GM19035 (cell line): ENCODE measurements around the gene CNBD2.
"Not testable (repeated sequence)": the region's sequence is repeated elsewhere in the genome, so short reads cannot be mapped to it uniquely, and the experiment has no call there.

Experiments
- ATAC-seq: cut with Tn5 transposase; IDR thresholded peaks from one replicate; pipeline ENCODE4 v1.9.1; 2021; ENCODE audit not compliant: unreplicated experiment

Gene CNBD2

GRCh38 chr20:36060676-36061075 is 92.3 kb downstream of the CNBD2 start:
- no peak for ATAC-seq

DNA sequence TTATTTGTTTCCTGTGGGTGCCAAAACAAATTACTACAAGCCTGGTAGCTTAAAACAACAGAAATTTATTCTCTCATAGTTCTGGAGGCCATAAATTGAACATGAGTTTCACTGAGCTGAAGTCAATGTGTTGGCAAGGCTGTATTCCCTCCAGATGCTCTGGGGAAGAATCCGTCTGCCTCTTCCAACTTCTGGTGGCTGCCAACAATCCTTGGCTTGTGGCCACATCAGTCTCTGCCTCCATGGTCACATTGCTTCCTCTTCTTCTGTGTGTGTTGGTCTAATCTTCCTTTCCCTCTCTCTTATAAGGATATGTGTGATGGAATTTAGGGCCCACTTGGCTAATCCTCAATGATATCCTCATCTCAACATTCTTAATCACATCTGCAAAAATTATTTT is 93.4 kb downstream of the CNBD2 start:
- ATAC-seq = no peak

GRCh38 chr20:36062799-36063198 is 94.4 kb downstream of the CNBD2 start:
- no peak for ATAC-seq

GRCh38 chr20:36063916-36064657 is 95.7 kb downstream of the CNBD2 start:
- no peak for ATAC-seq

DNA sequence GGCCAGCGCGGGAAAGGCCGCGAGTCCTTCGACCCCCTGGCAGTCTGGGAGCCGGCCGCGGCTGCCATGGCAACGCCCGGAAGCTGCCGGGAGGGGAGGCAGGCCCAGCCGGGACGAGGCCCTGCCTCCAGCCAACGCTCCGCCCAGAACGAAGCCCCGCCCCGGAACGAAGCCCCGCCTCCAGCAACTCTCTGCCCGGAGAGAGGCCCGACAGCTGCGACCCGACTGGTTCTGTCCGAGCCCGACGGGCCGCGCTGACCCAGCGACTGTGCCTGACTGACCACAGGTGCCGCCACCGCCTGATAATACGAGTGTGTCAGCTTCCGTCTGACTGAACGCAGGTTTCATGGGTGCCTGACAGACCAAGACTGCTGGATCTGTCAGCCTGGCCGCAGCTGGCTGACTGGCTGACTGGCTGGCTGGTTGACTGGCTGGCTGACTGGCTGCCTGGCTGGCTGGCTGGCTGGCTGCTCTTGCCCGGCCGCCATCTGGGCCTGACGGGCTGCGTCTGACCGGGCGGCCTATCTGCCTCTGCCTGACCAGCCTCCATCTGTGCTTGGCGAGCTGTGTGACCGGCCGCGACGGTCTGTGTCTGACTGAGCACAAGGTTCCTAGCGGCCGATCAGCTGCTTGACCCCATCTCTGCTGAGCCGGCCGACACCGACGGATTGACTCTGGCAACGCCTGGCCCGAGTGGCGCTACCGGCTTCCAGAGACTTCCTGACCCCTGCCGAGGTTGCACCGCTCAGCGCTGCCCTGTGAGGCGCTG is 96.5 kb downstream of the CNBD2 start:
- ATAC-seq = peak; percentile 94

GRCh38 chr20:36065427-36065998 is 97.1 kb downstream of the CNBD2 start:
- ATAC-seq = no peak

DNA sequence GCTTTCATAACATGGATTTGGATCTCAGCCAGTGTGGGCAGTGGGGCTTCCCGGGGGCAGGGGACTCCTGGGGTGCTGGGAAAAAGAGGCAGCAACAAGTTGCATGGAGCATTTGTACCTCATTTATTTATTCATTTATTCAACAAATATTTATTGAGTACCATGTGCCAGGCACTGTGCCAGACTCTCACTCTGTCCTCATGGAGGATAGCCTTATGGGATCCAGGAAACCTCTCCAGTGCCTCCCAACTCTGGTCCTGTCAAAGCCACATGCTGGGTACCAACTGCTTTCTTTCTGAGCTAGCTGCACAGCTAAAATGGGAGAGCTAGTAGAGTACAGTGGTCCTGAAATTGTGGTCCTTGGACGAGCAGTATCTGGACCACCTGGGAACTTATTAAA is 98.4 kb downstream of the CNBD2 start:
- ATAC-seq = no peak

- ATAC-seq = not testable (repeated sequence)
Observed at GRCh38 chr20:36068526-36068925, 100.1 kb downstream of the CNBD2 start.

DNA sequence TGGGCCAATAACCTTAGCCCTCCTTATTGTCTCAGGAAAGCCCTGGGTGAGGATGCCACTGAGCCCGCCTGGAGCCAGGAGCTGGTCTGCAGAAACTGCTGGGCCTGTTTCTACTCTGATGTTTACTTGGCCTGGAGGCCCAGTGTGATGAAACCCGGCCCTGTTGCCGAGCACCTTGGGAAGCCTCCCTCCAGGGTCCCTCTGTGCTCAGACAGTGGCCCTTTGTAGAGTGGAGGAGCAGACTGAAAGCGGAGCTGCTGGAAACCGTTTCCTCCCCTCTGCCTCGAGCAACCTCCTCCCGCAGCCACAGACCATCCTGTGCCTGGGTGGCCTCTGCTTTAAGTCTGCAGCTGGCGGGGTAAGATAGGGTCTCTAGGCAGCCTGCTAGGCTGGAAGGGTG is 102.1 kb downstream of the CNBD2 start:
- ATAC-seq = no peak

DNA sequence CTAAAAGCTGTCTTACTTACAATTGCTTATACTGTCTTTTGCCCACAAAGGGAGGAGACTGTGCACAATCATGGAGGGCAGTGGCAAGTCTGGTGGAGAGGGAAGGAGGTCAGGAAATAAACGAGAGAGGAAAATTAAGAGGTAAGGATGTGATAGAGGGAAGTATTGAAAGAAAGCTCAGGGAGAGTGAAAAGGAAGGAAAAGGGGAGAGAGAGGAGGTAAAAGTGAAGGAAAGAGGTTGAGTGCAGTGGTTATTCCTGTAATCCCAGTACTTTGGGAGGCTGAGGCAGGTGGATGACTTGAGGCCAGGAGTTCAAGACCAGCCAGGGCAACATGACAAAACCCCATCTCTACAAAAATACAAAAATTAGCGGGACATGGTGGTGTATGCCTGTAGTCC is 103.5 kb downstream of the CNBD2 start:
- no peak for ATAC-seq

- ATAC-seq = no peak
Observed at GRCh38 chr20:36074983-36075382, 106.6 kb downstream of the CNBD2 start.

GRCh38 chr20:36077762-36078161 is 109.4 kb downstream of the CNBD2 start:
- not testable (repeated sequence) for ATAC-seq

GRCh38 chr20:36079486-36079885 is 111.1 kb downstream of the CNBD2 start:
- ATAC-seq = no peak

GRCh38 chr20:36079984-36080383 is 111.6 kb downstream of the CNBD2 start:
- not testable (repeated sequence) for ATAC-seq
